Measurements from ENCODE around the gene NT5M. TPM values are rescaled to one million over a fixed set of nuclear protein-coding genes. Genes with fewer than 3 reads are reported as not detected.

NT5M gene
- total RNA-seq, 3 donors from 2014 or later = 1.7 to 4.5 (median 2.2) TPM

GRCh38 chr17:17305281-17305801 is 2.2 kb downstream of the NT5M start:
- TF ChIP-seq, protein P1, sequence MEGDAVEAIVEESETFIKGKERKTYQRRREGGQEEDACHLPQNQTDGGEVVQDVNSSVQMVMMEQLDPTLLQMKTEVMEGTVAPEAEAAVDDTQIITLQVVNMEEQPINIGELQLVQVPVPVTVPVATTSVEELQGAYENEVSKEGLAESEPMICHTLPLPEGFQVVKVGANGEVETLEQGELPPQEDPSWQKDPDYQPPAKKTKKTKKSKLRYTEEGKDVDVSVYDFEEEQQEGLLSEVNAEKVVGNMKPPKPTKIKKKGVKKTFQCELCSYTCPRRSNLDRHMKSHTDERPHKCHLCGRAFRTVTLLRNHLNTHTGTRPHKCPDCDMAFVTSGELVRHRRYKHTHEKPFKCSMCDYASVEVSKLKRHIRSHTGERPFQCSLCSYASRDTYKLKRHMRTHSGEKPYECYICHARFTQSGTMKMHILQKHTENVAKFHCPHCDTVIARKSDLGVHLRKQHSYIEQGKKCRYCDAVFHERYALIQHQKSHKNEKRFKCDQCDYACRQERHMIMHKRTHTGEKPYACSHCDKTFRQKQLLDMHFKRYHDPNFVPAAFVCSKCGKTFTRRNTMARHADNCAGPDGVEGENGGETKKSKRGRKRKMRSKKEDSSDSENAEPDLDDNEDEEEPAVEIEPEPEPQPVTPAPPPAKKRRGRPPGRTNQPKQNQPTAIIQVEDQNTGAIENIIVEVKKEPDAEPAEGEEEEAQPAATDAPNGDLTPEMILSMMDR (IDR thresholded peaks at IDR 0.05) = no peak

DNA sequence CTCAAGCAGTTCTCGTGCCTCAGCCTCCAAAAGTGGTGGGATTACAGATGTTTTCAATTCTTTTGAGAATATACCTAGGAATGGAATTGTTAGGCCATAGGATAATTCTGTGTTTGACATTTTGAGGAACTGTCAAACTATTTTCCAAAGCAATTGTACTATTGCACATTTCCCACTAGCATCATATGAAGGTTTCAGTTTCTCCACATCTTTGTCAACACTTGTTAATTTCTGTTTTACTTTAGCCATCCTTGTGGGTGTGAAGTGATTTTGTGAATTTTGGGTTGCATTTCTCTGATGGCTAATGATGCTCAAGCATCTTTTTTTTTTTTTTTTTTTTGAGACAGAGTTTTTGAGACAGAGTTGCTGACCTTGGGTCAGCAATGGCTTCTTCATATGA is 6.2 kb downstream of the NT5M start:
- TF ChIP-seq, protein P1 (IDR thresholded peaks at IDR 0.05) = no peak
- intact Hi-C loops (cut with DNase I, micrococcal nuclease) = no loop called here
- no peaks in the 10 kb centered on the region for H3K36me3 ChIP-seq (ENCODE audit: low read depth)
- H3K9me3 ChIP-seq = no peaks in the 10 kb centered on the region
- ATAC-seq = no peak
- H3K4me1 ChIP-seq (ENCODE audit: low read depth) = peaks cover under 1% of the 10 kb centered on the region
- no peak overlapping the region for H3K4me3 ChIP-seq
- DNase-seq = no peak

More at GRCh38 chr17:17305281-17305801, 2.2 kb downstream of the NT5M start:
- Histone ChIP-seq H3K9me3 (no peaks in the 10 kb centered on the region), H3K4me3 (no peak overlapping the region), H3K36me3 (ENCODE audit: low read depth) (no peaks in the 10 kb centered on the region), H3K4me1 (ENCODE audit: low read depth) (peaks cover 17% of the 10 kb centered on the region)
- intact Hi-C loops (cut with DNase I, micrococcal nuclease) = no loop called here
- ATAC-seq = peak; percentile 69
- DNase-seq = peak in 2 of 3 donors; percentile 35 to 37

DNA sequence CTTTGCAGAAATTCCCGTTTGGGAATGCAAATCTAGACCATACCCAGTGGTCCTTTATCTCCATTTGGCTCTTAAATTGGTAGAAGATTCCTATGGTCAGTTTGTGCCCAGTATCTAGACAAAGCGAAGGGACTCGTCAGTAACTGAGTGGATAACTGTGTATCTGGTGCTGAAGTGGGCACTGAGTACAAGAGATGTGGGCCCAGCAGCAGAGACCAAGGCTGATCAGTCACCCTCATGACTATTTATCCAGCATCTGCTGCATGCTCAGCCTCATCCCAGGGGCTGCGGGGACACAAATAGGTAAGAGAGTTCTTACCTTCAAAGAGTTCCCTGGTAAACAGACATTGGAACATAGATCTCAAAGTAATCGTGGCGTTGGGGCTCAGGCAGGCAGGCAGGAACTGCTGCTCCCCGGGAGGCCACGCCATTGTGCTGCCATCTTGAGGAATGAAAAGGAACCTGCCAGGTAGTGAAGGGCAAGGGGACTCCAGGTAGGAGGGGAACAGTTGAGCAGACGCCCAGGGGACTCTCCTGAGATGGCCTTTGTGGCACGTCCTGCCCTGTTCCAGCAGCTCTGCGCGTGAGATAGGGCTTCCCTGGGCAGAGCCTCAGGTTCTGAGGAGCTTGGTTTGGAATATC is 10.3 kb downstream of the NT5M start:
- ATAC-seq = peak; percentile 89
- Histone ChIP-seq H3K4me3 (no peak overlapping the region), H3K9me3 (no peaks in the 10 kb centered on the region), H3K4me1 (ENCODE audit: low read depth) (no peaks in the 10 kb centered on the region), H3K36me3 (ENCODE audit: low read depth) (no peaks in the 10 kb centered on the region)
- DNase-seq = peak in 2 of 3 donors; percentile 66 to 67
- TF ChIP-seq, protein P1 (IDR thresholded peaks at IDR 0.05) = peak; percentile 8
- intact Hi-C loops (cut with DNase I, micrococcal nuclease) = no loop called here

GRCh38 chr17:17314501-17315071 is 11.4 kb downstream of the NT5M start:
- DNase-seq = no peak

GRCh38 chr17:17315142-17315821 is 12.1 kb downstream of the NT5M start:
- ATAC-seq (peak; percentile 64), DNase-seq (no peak)
- H3K9me3 ChIP-seq = no peaks in the 10 kb centered on the region
- no peaks in the 10 kb centered on the region for H3K36me3 ChIP-seq (ENCODE audit: low read depth)
- no peaks in the 10 kb centered on the region for H3K4me1 ChIP-seq (ENCODE audit: low read depth)
- intact Hi-C loops (cut with DNase I, micrococcal nuclease) = no loop called here
- H3K4me3 ChIP-seq = no peak overlapping the region
- TF ChIP-seq, protein P1 (IDR thresholded peaks at IDR 0.05) = no peak

More at GRCh38 chr17:17314501-17315071, 11.4 kb downstream of the NT5M start:
- Histone ChIP-seq H3K36me3 (ENCODE audit: low read depth) (no peaks in the 10 kb centered on the region), H3K9me3 (no peaks in the 10 kb centered on the region), H3K4me3 (no peak overlapping the region), H3K4me1 (ENCODE audit: low read depth) (no peaks in the 10 kb centered on the region)
- TF ChIP-seq, protein P1 (IDR thresholded peaks at IDR 0.05) = no peak
- intact Hi-C loops (cut with DNase I, micrococcal nuclease) = no loop called here
- no peak for ATAC-seq

Data from mucosa of descending colon (tissue), 3 donors.